ENCODE measurements around the gene GAMT. TPM values are rescaled to one million over a fixed set of nuclear protein-coding genes. Genes with fewer than 3 reads are reported as not detected.

GAMT gene
- 1 to 10 TPM; 1.6 to 7.0 (median 2.1) TPM for total RNA-seq
- long read RNA-seq, donor 1, partial matches to known transcripts = 1 of 8 reads
- long read RNA-seq, donor 1, other reads (novel, unspliced or antisense) = 1 of 8 reads
- long read RNA-seq, donor 2, partial matches to known transcripts = 0 of 2 reads
- long read RNA-seq, donor 2, other reads (novel, unspliced or antisense) = 0 of 2 reads

- H3K4me3 ChIP-seq = peak within 1 kb of the TSS; percentile 24
- intact Hi-C loops (cut with DNase I, micrococcal nuclease) = no loop called here
- H3K9me3 ChIP-seq = no peaks in the 10 kb centered on the region
- peak in 1 of 3 donors; percentile 53 for DNase-seq
- peak; percentile 11 for TF ChIP-seq CTCF (IDR thresholded peaks at IDR 0.05)
- peak; percentile 53 for ATAC-seq
- no peaks in the 10 kb centered on the region for H3K36me3 ChIP-seq (ENCODE audit: low read depth)
- H3K4me1 ChIP-seq (ENCODE audit: low read depth) = peaks cover 12% of the 10 kb centered on the region
Observed at GRCh38 chr19:1401138-1401888, at the start of gene GAMT. GAMT (minus strand) TSS chr19:1401542; CDS start chr19:1401476, 66 bp downstream.

GRCh38 chr19:1449467-1450442, 48.4 kb upstream of the GAMT start, which contains the start of gene APC2:
APC2 (plus strand) TSS chr19:1450121; CDS start chr19:1453002, 2,881 bp downstream.
- no peak for ATAC-seq

GRCh38 chr19:1447944-1448343, 46.6 kb upstream of the GAMT start:
- H3K36me3 ChIP-seq (ENCODE audit: low read depth) = no peaks in the 10 kb centered on the region
- ATAC-seq = no peak
- intact Hi-C loops (cut with DNase I, micrococcal nuclease) = no loop called here
- H3K9me3 ChIP-seq = no peaks in the 10 kb centered on the region
- peaks cover 15% of the 10 kb centered on the region for H3K4me1 ChIP-seq (ENCODE audit: low read depth)
- DNase-seq = no peak
- no peak overlapping the region for H3K4me3 ChIP-seq
- no peak for TF ChIP-seq CTCF (IDR thresholded peaks at IDR 0.05)

More at GRCh38 chr19:1449467-1450442, 48.4 kb upstream of the GAMT start, which contains the start of gene APC2:
- no peaks in the 10 kb centered on the region for H3K36me3 ChIP-seq (ENCODE audit: low read depth)
- intact Hi-C loops (cut with DNase I, micrococcal nuclease) = no loop called here
- no peak within 1 kb of the TSS for H3K4me3 ChIP-seq
- no peaks in the 10 kb centered on the region for H3K9me3 ChIP-seq
- TF ChIP-seq CTCF (IDR thresholded peaks at IDR 0.05) = no peak
- no peak for DNase-seq
- H3K4me1 ChIP-seq (ENCODE audit: low read depth) = peaks cover 18% of the 10 kb centered on the region

GRCh38 chr19:1447504-1447903, 46.2 kb upstream of the GAMT start:
- Histone ChIP-seq H3K9me3 (no peaks in the 10 kb centered on the region), H3K4me1 (ENCODE audit: low read depth) (peaks cover 15% of the 10 kb centered on the region), H3K4me3 (no peak overlapping the region), H3K36me3 (ENCODE audit: low read depth) (no peaks in the 10 kb centered on the region)
- DNase-seq = no peak
- ATAC-seq = no peak
- no peak for TF ChIP-seq CTCF (IDR thresholded peaks at IDR 0.05)
- intact Hi-C loops (cut with DNase I, micrococcal nuclease) = no loop called here

- intact Hi-C loops (cut with DNase I, micrococcal nuclease) = no loop called here
- no peaks in the 10 kb centered on the region for H3K9me3 ChIP-seq
- no peak overlapping the region for H3K4me3 ChIP-seq
- peaks cover 15% of the 10 kb centered on the region for H3K4me1 ChIP-seq (ENCODE audit: low read depth)
- TF ChIP-seq CTCF (IDR thresholded peaks at IDR 0.05) = no peak
- no peaks in the 10 kb centered on the region for H3K36me3 ChIP-seq (ENCODE audit: low read depth)
- DNase-seq (no peak), ATAC-seq (no peak)
Observed at GRCh38 chr19:1446713-1447481, 45.6 kb upstream of the GAMT start.

Data from mucosa of descending colon (tissue), 3 donors.